NCI-H748 (cell line): ENCODE results near the gene STX4.
"Not testable (repeated sequence)": the region's sequence is repeated elsewhere in the genome, so short reads cannot be mapped to it uniquely, and the experiment has no call there.

Source experiments
- DNase-seq: peaks from one replicate; lab custom pipeline; 2025; ENCODE audit not compliant: unreplicated experiment; lab: John Stamatoyannopoulos, UW

The STX4 gene

GRCh38 chr16:30998852-30999761, 34.3 kb upstream of the STX4 start:
- no peak for DNase-seq

DNA sequence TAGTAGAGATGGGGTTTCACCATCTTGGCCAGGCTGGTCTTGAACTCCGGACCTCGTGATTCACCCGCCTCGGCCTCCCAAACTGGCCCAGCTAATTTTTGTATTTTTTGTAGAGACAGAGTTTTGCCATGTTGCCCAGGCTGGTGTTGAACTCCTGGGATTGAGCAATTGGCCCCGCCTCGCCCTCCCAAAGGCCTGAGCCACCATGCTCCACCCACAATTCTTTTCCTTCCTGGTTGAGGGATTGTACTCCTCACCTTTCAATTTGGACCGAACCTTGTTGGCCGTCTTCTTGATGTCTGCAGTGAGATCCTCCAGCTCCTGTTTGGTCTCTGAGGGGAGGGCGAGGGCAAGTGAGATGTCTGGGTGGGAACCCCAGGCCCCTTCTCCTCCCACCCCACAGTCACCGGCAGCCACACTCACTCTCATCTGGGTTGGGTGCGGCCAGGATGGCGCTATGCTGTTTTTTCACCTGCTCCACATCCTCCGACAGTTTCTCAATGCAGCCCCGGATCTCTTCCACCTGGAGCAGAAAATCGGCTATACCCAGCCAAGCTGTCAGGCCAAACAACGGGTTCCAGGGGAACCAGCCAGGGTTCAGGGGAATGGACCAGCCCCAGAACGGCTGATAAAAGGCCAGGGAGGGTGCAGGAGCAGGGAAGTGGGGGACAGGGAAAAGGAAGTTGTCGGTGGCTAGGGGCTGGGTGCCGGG, 32.5 kb upstream of the STX4 start:
- no peak for DNase-seq

GRCh38 chr16:31001507-31002249, 31.7 kb upstream of the STX4 start:
- DNase-seq, result no peak

GRCh38 chr16:31002250-31002700, 31.1 kb upstream of the STX4 start:
- no peak for DNase-seq

DNA sequence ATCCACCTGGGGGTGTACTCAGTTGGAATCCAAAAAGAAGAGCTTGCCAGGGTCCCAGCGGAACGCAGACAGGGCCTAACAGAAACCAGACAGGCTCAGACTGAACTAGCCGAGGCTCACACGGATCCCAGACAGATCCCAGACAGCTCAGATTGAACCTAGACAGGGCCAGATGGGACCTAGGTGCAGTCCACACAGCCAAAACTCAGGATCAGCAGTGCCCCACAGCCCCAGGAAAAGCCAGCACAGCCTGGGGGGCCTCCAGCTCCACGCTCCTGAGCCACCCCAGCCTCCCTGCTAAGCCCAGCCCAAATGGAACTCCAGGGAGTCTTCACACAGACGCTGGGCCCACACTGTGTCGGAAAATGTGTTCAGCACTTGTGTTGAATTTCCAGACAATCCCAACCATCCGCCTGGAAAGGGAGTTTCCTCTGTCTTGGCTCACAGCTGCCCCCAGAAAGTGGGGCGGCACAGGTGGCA, 30.5 kb upstream of the STX4 start:
- DNase-seq, result no peak

- no peak for DNase-seq
These were observed 29.6 kb upstream of the STX4 start for GRCh38 chr16:31003744-31004143.

DNA sequence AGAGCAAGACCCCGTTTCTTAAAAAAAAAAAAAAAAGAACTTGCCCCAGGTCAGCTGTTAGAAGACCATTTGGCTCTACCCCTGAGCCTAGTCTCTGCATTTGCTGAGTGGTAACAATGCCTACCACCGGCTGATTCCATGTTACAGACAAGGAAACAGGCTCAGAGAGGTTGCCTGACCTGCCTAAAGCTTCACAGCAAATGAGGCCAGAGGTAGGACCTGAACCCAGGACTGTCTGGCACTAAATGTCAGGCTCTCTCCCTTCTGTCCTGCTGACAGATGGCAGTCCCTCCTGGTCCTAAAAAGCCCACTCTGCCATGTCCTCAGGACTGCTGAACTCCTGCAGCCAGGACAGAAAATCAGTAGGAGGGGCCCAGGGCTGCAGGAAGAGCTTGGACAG, 28.7 kb upstream of the STX4 start:
- DNase-seq, result no peak

- no peak for DNase-seq
These were observed 27.8 kb upstream of the STX4 start for GRCh38 chr16:31005350-31006085.

DNA sequence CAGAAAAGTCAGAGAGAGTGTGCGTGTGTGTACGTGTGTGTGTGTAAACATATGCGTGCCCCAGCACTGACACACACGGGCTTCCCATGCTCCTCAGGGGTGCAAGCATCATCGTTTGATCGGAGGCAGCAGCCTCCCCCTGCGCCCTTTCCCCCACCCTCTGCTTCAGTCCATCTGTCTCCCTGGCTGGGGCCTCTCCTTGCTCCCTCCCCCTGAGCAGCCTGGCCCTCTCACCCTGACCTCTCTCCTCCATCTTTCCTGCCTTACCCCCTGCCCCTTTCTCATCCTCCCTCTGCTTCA, 27.3 kb upstream of the STX4 start:
- DNase-seq, result no peak

DNA sequence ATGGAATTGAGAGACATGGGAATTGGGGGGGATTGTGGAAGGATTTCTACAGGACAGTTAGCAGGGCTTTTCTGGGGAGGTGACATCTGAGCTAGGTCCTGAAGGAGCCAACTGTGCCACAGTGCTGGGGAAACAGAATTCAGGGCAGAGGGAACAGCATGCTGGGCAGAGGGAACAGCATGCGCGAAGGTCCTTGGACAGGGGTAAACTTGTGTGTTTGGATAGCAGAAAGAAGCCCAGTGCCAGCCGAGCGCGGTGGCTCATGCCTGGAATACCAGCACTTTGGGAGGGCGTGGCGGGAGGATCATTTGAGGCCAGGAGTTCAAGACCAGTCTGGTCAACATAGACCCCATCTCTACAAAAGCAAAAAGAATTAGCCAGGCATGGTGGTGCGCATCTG, 26.8 kb upstream of the STX4 start:
- DNase-seq, result no peak

DNA sequence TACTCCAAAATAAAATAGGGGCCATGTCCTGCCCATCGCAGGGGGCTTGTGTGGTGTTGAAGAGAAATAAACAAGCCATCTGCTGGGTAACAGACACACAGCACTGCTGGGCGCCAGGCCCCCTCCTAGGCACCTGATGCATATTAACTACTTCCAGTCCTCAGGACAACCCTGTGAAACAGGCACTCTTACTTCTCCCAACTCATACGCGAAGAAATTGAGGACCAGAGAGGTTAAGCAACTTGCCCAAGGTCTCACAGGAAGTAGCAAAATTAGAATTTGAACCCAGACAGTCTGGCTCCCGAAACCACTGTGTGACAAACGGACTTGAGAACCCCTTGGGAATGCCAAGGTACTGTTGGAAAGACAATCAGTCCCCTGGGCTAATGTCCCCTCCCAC, 25.7 kb upstream of the STX4 start:
- no peak for DNase-seq

DNA sequence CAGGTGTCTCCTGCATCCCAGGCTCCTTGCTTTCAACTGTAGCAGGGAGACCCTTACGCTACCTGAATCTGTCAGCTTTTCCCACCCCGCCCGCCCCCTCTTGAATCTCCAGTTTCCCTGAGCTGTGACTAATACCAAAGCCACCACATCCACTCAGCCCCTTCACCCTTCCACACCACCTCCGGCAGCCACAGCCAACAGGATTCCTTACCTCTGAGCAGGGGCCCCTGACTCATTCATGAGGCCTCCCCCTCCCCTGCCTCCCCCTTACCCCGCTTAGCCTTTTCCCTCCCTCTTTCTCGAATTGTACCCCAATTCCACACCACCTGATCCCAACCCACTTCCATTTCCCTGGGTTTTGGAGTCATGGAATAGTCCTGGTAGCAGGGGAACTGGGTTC, 25.2 kb upstream of the STX4 start:
- DNase-seq, result no peak

DNA sequence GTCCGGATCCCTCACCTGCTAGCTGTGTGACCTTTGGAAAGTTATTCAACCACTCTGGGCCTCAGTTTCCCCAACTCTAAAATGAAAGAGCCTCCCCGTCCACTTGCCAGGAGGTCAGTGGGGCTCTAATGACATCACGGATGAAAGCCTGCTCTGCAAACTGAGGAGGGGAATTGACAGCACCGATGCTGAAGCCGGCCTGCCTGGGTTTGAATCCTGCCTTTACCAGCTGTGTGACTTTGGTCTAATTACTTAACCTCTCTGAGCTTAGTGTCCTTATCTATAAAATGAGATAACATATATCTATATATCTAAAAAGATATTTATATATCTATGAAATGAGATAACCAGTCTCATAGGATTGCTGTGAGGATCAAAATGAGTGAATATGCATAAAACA, 24.8 kb upstream of the STX4 start:
- DNase-seq, result no peak

DNA sequence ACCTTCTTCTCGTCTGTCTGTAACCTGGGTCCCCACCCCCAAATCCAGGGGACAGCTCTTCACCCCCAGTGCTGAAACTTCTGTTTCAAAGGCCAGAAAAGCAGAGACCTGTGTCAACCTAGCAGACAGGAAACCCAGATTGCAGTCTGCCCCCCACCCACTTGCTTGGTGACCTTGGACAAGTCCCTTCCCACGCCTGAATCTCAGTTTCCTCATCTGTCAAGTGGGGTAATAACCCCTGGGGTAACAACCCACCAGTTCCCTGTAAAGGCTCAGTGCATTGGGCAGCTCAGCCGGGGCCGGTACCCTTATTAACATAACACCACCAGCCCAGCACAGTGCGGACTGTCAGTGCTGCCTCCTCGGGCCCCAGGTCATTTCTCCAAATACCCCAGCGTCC, 24.2 kb upstream of the STX4 start:
- DNase-seq, result no peak

- DNase-seq, result no peak
These were observed 23.3 kb upstream of the STX4 start for GRCh38 chr16:31009894-31010584.

GRCh38 chr16:31010585-31011325, 22.6 kb upstream of the STX4 start, which contains the start of gene STX1B:
Gene STX1B, minus strand, starts transcription at chr16:31010638. Its CDS starts 242 bp downstream, at chr16:31010396.
- DNase-seq, result peak; percentile 65

GRCh38 chr16:31011815-31012214, 21.5 kb upstream of the STX4 start:
- DNase-seq, result not testable (repeated sequence)

- not testable (repeated sequence) for DNase-seq
These were observed 20.1 kb upstream of the STX4 start for GRCh38 chr16:31013292-31013691.

GRCh38 chr16:31016018-31016417, 17.3 kb upstream of the STX4 start:
- no peak for DNase-seq

- DNase-seq, result not testable (repeated sequence)
These were observed 15.6 kb upstream of the STX4 start for GRCh38 chr16:31017756-31018155.
